Keratinocyte (primary cell): ENCODE data around the gene MOGAT1. TPM values are rescaled to one million over a fixed set of nuclear protein-coding genes. Genes with fewer than 3 reads are reported as not detected.

Experiments
- DNase-seq: peaks from one replicate; pipeline ENCODE4 v3.0.0-alpha.2; 2011; ENCODE audit warnings: low read depth, missing footprints, low spot score
- FAIRE-seq: peaks from 2 replicates; lab custom pipeline; 2011; peaks lifted over from hg19 to GRCh38; lab: Jason Lieb, UNC
- H2AFZ ChIP-seq: 2 replicates; pipeline ENCODE4 v1.6.0; 2012; ENCODE audit warnings: low read length, control low read depth, inconsistent platforms; ENCODE audit not compliant: control insufficient read depth
- H3K27ac ChIP-seq: 2 replicates; pipeline ENCODE4 v1.5.1; 2011; ENCODE audit warnings: low read length; ENCODE audit not compliant: control insufficient read depth, insufficient read depth
- H3K27me3 ChIP-seq: 3 replicates; pipeline ENCODE4 v1.6.0; 2011; ENCODE audit warnings: low read length; ENCODE audit not compliant: control insufficient read depth, insufficient read depth; ENCODE audit errors: extremely low read depth
- H3K36me3 ChIP-seq, 2 experiments: 2 replicates in 1 of 2; 3 replicates in 1 of 2; pipeline ENCODE4 v1.5.1; 2011; ENCODE audit warnings: low read length in 2 of 2, mild to moderate bottlenecking in 1 of 2; ENCODE audit not compliant: control insufficient read depth in 2 of 2, insufficient read depth in 2 of 2; ENCODE audit errors: extremely low read depth in 1 of 2
- H3K4me1 ChIP-seq: 3 replicates; pipeline ENCODE4 v1.5.1; 2011; ENCODE audit warnings: low read length; ENCODE audit not compliant: control insufficient read depth, insufficient read depth; ENCODE audit errors: extremely low read depth
- H3K4me2 ChIP-seq: 3 replicates; pipeline ENCODE4 v1.6.0; 2011; ENCODE audit warnings: low read depth, low read length; ENCODE audit not compliant: control insufficient read depth, insufficient read depth; ENCODE audit errors: extremely low read depth
- H3K4me3 ChIP-seq, 3 experiments: fragments of 200-600 bp in 1 of 3; sonication (generic) in 1 of 3; 2 replicates in 2 of 3; 3 replicates in 1 of 3; pipeline ENCODE4 v1.5.1; 2011 to 2016; ENCODE audit warnings: low read length in 3 of 3, mild to moderate bottlenecking in 3 of 3, control low read depth in 2 of 3, inconsistent platforms in 1 of 3, low read depth in 1 of 3, mixed read lengths in 1 of 3, mixed run types in 1 of 3, moderate library complexity in 1 of 3; ENCODE audit not compliant: control insufficient read depth in 2 of 3, insufficient read depth in 2 of 3; ENCODE audit errors: extremely low read depth in 1 of 3
- H3K79me2 ChIP-seq: 2 replicates; pipeline ENCODE4 v1.6.0; 2012; ENCODE audit warnings: low read length; ENCODE audit not compliant: control insufficient read depth, insufficient read depth
- H3K9ac ChIP-seq: 3 replicates; pipeline ENCODE4 v1.6.0; 2011; ENCODE audit warnings: low read length; ENCODE audit not compliant: control insufficient read depth, insufficient read depth; ENCODE audit errors: extremely low read depth
- H3K9me1 ChIP-seq: 3 replicates; pipeline ENCODE4 v1.6.0; 2011; ENCODE audit warnings: low read length; ENCODE audit not compliant: control insufficient read depth, insufficient read depth; ENCODE audit errors: extremely low read depth
- H3K9me3 ChIP-seq: 2 replicates; pipeline ENCODE4 v1.5.1; 2012; ENCODE audit warnings: low read depth, low read length; ENCODE audit not compliant: control insufficient read depth
- H4K20me1 ChIP-seq: 3 replicates; pipeline ENCODE4 v1.6.0; 2011; ENCODE audit warnings: low read length; ENCODE audit not compliant: control insufficient read depth, insufficient read depth; ENCODE audit errors: extremely low read depth
- CTCF ChIP-seq, 3 experiments: IDR thresholded peaks in 1 of 3; conservative IDR thresholded peaks in 1 of 3; optimal IDR thresholded peaks in 1 of 3; 2 replicates in 2 of 3; 3 replicates in 1 of 3; pipeline versions ENCODE3 to v1.5.1; 2011; ENCODE audit warnings: low read length in 3 of 3, mild to moderate bottlenecking in 3 of 3, moderate library complexity in 2 of 3, control low read depth in 1 of 3, inconsistent platforms in 1 of 3; ENCODE audit not compliant: insufficient read depth in 2 of 3; ENCODE audit errors: extremely low read depth in 1 of 3
- EZH2 ChIP-seq: IDR thresholded peaks from one replicate; pipeline ENCODE4 v1.6.1; 2012; ENCODE audit warnings: inconsistent platforms, mild to moderate bottlenecking, low read length, moderate library complexity
- dilution Hi-C: fragments of 300-500 bp; cut with MboI; formaldehyde crosslinking; loops from one replicate; pipeline ENCODE4 v1.7.0; 2020; ENCODE audit warnings: low sequenced_read_pairs; ENCODE audit not compliant: extremely low pct_ligation_motif_present
- polyA plus RNA-seq, 5 experiments: library from polyadenylated mRNA; depleted of rRNA in 3 of 5; stranded (reverse) in 3 of 5; stranded (forward) in 1 of 5; unstranded in 1 of 5; fragments of >200 nt; gene quantifications; 1 replicate in 1 of 5; 2 replicates in 3 of 5; 3 replicates in 1 of 5; pipeline versions ENCODE4 v1.2.1 to v1.2.3, GENCODE V29; 2011 to 2012; ENCODE audit warnings: missing spikeins in 2 of 5, low read depth in 1 of 5, low replicate concordance in 1 of 5

MOGAT1 gene
- polyA plus RNA-seq, 1 donor (not counting 4 experiments of a cell fraction or from before 2014, with no cell fraction given): not detected

GRCh38 chr2:222736924-222737323, 65.5 kb downstream of the MOGAT1 start:
- Histone ChIP-seq H3K9me1 (no peaks in the 10 kb centered on the region), H3K9me3 (no peaks in the 10 kb centered on the region), H3K79me2 (no peaks in the 10 kb centered on the region), H4K20me1 (no peaks in the 10 kb centered on the region), H3K27me3 (no peaks in the 10 kb centered on the region), H3K27ac (no peak overlapping the region), H3K9ac (no peak overlapping the region), H2AFZ (no peak overlapping the region), H3K36me3 (no peaks in the 10 kb centered on the region), H3K4me2 (no peak overlapping the region), H3K4me1 (peaks cover 5% of the 10 kb centered on the region), H3K4me3 (no peak overlapping the region)
- dilution Hi-C loops: no loop called here
- DNase-seq: no peak
- no peak for FAIRE-seq
- no peak for TF ChIP-seq CTCF (optimal IDR thresholded peaks at IDR 0.05 in 1 of 3, IDR thresholded peaks at IDR 0.05 in 1 of 3, conservative IDR thresholded peaks at IDR 0.05 in 1 of 3; ENCODE audit: extremely low read depth in 1 of 3, insufficient read depth in 2 of 3, low read length in 3 of 3)
- TF ChIP-seq EZH2: no peak

DNA sequence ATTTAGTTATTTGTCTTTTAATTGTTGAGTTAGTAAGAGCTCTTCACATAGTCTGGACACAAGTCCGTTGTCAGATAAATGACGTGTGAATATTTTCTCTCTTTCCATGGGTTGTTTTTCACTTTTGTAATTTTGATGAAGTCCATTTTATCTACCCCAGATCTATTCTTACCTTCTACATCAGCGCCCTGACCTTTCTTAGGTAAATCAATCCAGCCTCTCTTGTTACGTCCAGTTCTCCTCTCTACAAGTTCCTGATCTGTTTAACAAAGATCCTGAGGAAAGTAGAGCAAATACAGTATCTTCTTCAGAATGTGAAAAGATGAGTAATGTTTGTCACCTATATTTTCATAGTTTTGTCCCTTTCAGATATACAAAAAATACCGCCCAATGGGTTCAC, 66.9 kb downstream of the MOGAT1 start:
- H2AFZ ChIP-seq: no peak overlapping the region
- no peaks in the 10 kb centered on the region for H4K20me1 ChIP-seq
- TF ChIP-seq CTCF (optimal IDR thresholded peaks at IDR 0.05 in 1 of 3, IDR thresholded peaks at IDR 0.05 in 1 of 3, conservative IDR thresholded peaks at IDR 0.05 in 1 of 3; ENCODE audit: extremely low read depth in 1 of 3, insufficient read depth in 2 of 3, low read length in 3 of 3) (no peak), EZH2 (no peak)
- dilution Hi-C loops: no loop called here
- no peak overlapping the region for H3K9ac ChIP-seq
- H3K79me2 ChIP-seq: no peaks in the 10 kb centered on the region
- H3K4me2 ChIP-seq: no peak overlapping the region
- H3K27me3 ChIP-seq: no peaks in the 10 kb centered on the region
- no peak for FAIRE-seq
- H3K9me1 ChIP-seq: no peaks in the 10 kb centered on the region
- no peak for DNase-seq
- no peaks in the 10 kb centered on the region for H3K9me3 ChIP-seq
- peaks cover 5% of the 10 kb centered on the region for H3K4me1 ChIP-seq
- H3K27ac ChIP-seq: no peak overlapping the region
- no peaks in the 10 kb centered on the region for H3K36me3 ChIP-seq
- H3K4me3 ChIP-seq: no peak overlapping the region
